Activated T-cell treated with anti-CD3 and anti-CD28 coated beads for 1 hour (primary cell): ENCODE data around the gene PLCXD3.
"Not testable (repeated sequence)": the region's sequence is repeated elsewhere in the genome, so short reads cannot be mapped to it uniquely, and the experiment has no call there.

Source experiments
- DNase-seq: peaks from one replicate; pipeline ENCODE4 v3.0.0-alpha.2; 2020; ENCODE audit warnings: low read depth

PLCXD3 gene

GRCh38 chr5:41346609-41347008 lies 163.8 kb downstream of the PLCXD3 start:
- no peak for DNase-seq

GRCh38 chr5:41345295-41345694 lies 165.1 kb downstream of the PLCXD3 start:
- no peak for DNase-seq

- no peak for DNase-seq
Measured at GRCh38 chr5:41339339-41339738, 171.1 kb downstream of the PLCXD3 start.

- DNase-seq, result no peak
Measured at GRCh38 chr5:41338136-41338675, 172.2 kb downstream of the PLCXD3 start.

GRCh38 chr5:41337724-41338123 lies 172.7 kb downstream of the PLCXD3 start:
- DNase-seq, result no peak

GRCh38 chr5:41337216-41337615 lies 173.2 kb downstream of the PLCXD3 start:
- DNase-seq, result no peak

- DNase-seq, result no peak
Measured at GRCh38 chr5:41336471-41336870, 173.9 kb downstream of the PLCXD3 start.

GRCh38 chr5:41335596-41336181 lies 174.7 kb downstream of the PLCXD3 start:
- DNase-seq, result no peak

- DNase-seq, result no peak
Measured at GRCh38 chr5:41334758-41335157, 175.6 kb downstream of the PLCXD3 start.

- no peak for DNase-seq
Measured at GRCh38 chr5:41334221-41334620, 176.2 kb downstream of the PLCXD3 start.

GRCh38 chr5:41325074-41325473 lies 185.3 kb downstream of the PLCXD3 start:
- DNase-seq, result no peak

GRCh38 chr5:41322826-41323225 lies 187.6 kb downstream of the PLCXD3 start:
- DNase-seq, result not testable (repeated sequence)

- no peak for DNase-seq
Measured at GRCh38 chr5:41312478-41313060, 197.8 kb downstream of the PLCXD3 start.

- no peak for DNase-seq
Measured at GRCh38 chr5:41312066-41312465, 198.3 kb downstream of the PLCXD3 start.

- no peak for DNase-seq
Measured at GRCh38 chr5:41309275-41309674, 201.1 kb downstream of the PLCXD3 start.

GRCh38 chr5:41306005-41306404 lies 204.4 kb downstream of the PLCXD3 start:
- DNase-seq, result no peak

- no peak for DNase-seq
Measured at GRCh38 chr5:41305056-41305455, 205.3 kb downstream of the PLCXD3 start.

GRCh38 chr5:41296066-41296465 lies 214.3 kb downstream of the PLCXD3 start:
- no peak for DNase-seq

- DNase-seq, result no peak
Measured at GRCh38 chr5:41291323-41291722, 219.1 kb downstream of the PLCXD3 start.

- no peak for DNase-seq
Measured at GRCh38 chr5:41290810-41291209, 219.6 kb downstream of the PLCXD3 start.

- no peak for DNase-seq
Measured at GRCh38 chr5:41289970-41290464, 220.4 kb downstream of the PLCXD3 start.

GRCh38 chr5:41286696-41287095 lies 223.7 kb downstream of the PLCXD3 start:
- no peak for DNase-seq

- no peak for DNase-seq
Measured at GRCh38 chr5:41286165-41286564, 224.2 kb downstream of the PLCXD3 start.

- no peak for DNase-seq
Measured at GRCh38 chr5:41284938-41285337, 225.5 kb downstream of the PLCXD3 start.
